AG09319 (cell line): Measurements from ENCODE around the gene FBLN5.

ENCODE experiments used
- DNase-seq: peaks from one replicate; pipeline ENCODE4 v3.0.0-alpha.2; 2010; ENCODE audit warnings: low read depth; ENCODE audit errors: extremely low read depth
- CTCF ChIP-seq: IDR thresholded peaks from 2 replicates; pipeline ENCODE4 v1.5.1; 2011; ENCODE audit warnings: low read depth, mild to moderate bottlenecking, inconsistent platforms, low read length, moderate library complexity

The FBLN5 gene

GRCh38 chr14:91889477-91890211 lies 57.9 kb downstream of the FBLN5 start:
- no peak for DNase-seq
- TF ChIP-seq CTCF: no peak

DNA sequence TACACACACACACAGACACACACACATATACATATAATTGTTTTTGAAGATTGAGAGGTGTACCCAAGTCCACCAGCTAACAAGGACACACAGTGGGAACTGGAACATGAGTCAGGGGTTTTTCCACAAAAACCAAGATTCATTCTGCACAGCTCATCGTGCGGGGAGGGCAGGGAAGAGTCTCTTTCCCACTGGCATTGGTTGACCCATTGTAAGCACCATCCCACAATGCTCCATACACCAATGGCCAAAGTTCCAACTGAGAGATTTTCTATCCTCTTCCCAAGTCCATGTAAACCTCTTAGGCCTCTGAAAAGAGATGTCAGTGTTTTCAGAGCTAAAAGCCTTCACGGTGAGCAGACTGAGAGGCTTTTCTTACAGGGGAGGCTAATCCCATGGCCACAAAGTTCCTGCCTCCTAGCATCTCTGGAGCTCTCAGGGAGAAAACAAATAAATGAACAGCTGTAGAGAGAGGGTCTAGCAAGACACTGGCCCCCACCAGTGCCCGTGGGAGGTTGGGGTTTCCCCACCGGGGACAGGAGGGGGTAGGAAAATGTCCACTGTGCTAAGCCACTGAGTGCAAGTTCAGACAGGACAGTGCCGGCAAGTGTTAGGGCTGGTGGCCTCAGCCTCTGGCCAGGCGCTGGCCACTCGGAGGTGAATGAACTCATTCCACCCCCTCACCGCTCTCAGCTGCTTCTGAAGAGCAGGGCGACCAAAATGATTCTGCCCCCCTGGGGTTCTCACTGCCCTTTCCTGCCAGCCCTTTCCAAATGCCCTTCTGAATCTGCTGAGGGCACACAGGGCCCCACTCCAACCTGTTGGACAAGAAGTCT lies 58.6 kb downstream of the FBLN5 start:
- DNase-seq: no peak
- no peak for TF ChIP-seq CTCF

DNA sequence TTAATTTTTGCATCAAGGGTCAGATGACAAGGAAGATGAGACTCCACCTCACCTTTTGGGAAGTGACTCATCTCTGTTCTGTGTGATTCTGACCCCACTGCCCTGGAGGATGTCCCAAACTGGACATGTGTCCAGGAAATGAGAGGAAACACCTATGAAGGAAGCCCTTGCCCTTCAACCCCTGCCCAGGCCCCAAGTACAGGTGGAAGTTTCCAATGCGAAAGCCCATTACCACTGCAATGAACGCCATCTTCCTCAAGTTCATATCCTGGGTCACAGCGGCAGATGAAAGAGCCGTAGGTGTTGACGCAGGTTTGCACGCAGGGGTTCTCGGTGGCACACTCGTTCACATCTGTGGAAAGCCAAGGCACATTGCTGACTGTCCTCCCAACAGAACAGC lies 60.5 kb downstream of the FBLN5 start:
- TF ChIP-seq CTCF: no peak
- no peak for DNase-seq

GRCh38 chr14:91885839-91886238 lies 61.7 kb downstream of the FBLN5 start:
- DNase-seq: no peak
- no peak for TF ChIP-seq CTCF

DNA sequence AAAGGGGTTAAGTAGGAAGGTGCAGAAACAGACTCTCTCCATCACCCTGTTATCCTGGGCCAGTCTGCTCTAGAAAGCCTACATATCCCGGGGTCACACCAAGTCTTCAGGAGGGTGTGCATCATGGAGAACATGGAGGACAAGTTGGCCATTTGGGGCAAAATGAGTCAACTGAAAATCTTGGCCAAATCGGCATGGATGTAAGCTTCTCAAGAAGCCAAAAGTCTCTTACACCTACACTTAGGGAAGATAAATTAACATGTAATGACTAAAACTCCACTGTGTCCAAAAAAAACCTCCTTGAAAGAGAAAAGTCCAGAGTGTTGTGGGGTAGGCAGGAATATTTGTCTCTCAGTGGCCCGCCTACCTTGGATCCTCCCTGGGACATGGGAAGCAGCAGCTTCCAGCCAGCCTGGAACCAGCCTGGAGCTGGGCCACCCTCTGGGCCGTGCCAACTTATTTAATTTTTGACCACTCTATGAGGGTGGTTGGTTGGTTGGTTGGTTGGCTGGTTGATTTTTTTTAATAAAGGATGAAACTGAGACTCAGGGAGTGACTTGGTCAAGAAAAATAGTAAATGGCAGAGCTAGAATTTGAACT lies 62.3 kb downstream of the FBLN5 start:
- DNase-seq: no peak
- no peak for TF ChIP-seq CTCF

- TF ChIP-seq CTCF: no peak
- DNase-seq: no peak
Measured at GRCh38 chr14:91884664-91885063, 62.8 kb downstream of the FBLN5 start.

- no peak for DNase-seq
- TF ChIP-seq CTCF: no peak
Measured at GRCh38 chr14:91883753-91884152, 63.7 kb downstream of the FBLN5 start.
